Fibroblast of skin of abdomen (primary cell): ENCODE results near the gene TAOK3.

Experiments
- DNase-seq: peaks from one replicate; pipeline ENCODE4 v3.0.0-alpha.2; 2013

Gene TAOK3

DNA sequence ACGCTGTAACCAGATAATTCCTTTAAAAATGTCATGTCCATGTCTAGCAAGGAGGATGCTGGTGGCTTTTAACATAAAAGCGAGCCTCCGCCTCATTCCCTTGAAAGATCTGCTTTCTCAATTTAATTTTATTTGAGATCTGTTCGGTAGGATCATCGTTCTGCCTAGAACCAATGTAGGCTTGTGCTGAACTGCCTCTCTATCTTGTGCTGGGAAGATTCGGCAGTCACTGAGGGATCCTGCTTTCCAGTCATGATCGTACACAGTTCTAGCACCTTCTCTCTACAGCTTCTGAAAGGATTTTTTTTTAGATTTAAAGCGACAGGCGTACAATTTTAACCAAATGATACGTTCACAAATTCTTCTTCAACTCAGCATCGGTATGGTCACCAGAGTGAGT is 182.4 kb downstream of the TAOK3 start:
- DNase-seq, result peak; percentile 33

DNA sequence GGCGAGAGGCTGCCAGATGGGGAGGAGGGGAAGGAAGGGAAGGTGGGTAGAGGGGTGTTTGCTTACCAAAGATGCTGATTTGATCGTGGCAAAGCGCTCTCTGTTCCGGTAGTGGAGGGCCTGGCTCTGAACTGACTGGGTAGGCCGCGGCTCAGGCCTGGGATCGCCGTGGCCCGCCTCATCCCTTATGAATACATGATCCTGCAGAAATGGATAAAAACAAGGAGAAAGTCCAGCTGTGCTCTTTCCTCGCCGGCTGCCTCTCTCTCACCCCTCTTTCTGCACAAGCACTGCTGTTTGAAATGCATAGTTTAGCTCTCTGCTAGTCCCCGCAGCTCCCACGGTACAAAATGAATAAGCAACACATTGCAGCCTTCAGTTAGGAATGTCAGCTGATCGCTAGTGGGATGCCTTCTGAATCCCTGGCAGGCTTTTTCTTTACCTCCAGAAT is 182.9 kb downstream of the TAOK3 start:
- peak; percentile 58 for DNase-seq

DNA sequence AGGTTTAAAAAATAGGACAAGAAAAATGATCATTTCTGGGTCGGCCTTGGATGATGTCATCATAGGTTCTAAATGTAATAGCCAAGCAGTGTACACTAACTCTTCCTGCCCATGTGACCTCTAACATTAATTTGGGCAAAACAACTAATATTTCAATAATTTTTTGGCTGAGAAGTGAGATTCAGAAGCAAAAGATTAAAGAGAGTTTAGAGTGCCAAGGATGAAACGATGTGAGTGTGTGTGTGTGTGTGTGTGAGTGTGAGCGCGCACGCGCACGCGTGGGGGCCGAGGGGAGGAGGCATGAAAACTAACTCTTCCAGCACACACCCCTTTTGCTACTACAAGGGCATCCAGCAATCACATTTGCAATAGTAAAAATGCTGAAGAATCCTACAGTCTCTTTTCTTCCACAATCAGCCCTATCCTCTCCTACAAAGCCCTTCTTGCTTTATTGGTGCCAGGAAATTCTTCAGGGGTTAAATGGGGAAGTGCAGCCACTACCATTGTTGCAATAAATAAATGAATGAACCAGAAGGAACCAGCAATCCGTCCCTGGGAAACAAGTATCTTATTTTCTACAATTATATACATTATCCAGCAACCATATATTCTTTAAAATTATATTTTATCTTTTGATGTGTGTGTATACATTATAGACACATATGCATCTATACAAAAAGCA is 183.9 kb downstream of the TAOK3 start:
- DNase-seq, result peak; percentile 67

DNA sequence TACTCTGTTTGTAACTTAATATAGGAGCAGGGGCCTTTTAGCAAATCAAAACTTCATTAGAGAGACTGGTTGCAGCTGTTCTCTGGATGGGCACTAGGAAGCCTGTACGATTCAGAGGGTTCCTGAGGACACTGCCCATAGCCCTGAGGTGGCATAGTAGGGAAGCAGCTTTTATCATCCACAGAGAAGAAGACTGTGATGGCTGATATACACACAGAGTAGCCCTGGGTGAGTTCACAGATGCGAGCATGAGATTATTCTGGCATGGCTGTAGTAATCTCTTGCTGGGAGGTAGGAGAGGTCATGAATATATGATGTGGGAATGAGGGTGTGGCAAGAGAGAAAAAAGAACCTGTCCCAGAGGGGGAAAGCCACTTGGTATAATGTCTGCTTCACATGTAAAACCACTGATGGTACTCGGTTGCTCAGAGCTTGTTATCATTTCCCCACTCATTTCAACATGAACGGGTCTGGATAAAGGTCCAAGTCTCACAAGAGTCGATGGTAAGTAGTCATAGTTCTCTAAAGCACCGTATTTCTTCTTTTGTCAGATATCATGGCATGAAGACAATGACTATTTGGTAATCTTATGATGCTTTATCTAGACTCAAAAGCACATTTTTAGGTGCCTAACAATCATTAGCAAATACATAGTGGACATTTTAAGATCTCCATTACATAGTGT is 184.8 kb downstream of the TAOK3 start:
- no peak for DNase-seq

DNA sequence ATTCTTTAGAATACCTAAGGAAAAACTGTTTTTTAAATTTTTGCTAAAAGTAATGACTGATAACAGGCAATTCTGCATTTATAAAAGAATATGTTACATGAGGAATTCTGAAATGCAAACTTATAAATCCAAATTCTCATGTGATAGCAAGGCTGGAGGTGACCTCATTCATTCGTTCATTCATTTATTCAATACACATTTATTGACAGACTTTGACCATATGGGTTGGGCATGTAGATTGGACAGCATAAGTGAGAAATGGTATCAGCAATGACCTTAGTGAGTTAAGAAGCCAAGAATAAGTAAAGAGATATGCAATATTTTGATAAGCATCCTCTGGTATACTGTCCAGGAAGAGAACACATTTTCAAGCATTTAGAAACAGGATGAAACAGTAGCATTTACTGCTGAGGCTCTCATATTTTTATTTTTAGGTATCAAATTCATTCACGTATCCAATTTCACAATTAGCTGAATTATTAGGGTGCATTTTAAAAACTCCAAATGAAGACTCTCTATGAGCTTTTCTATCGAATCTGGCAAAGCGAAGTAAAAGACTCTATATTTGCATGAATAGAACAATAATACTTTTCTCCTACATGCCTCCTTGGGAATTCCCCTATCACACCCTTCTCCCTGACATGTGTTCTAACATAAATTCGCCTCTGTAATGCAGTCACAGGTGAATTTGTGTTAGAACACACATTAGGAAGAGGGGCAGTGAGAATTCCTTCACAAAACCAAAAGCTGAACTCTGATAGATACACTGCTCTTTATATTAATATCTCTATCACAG is 186.9 kb downstream of the TAOK3 start:
- no peak for DNase-seq

DNA sequence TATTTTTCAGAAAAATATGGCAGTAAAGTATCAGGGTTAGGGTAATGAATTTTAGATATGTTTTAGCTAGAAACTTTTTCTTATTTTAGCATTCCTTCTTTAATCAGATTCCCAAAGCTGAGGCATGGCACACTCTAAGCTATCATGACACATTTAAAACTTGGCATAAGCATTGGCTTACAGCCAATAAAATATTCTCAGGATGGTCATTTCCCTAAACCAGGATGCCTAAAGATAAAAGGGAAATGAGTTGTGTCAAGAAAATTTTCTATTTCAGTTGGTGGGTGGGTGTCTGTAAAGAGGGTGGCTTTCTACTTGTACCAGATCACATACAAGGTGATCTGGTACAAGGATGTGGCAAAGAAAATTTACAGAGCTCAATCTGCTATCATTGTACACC is 189.0 kb downstream of the TAOK3 start:
- DNase-seq, result no peak

DNA sequence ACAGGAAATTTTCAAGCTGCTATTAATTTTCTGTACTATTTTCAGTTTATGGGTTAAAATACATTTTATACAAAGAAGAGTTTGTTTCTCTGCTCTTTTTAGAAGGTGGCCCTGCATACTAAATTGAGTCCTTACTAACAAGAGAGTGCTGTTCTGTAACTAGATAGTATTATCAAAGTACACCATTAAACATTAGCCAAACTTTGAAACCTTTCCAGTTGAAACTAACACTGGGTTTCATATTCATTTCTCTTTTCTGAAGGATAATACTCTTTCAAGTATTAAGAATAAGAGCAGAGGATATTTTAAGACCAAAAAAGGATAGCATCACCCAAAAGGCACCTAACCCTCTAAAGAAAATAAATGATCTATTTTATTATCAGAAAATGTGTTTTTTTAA is 189.6 kb downstream of the TAOK3 start:
- DNase-seq, result no peak

DNA sequence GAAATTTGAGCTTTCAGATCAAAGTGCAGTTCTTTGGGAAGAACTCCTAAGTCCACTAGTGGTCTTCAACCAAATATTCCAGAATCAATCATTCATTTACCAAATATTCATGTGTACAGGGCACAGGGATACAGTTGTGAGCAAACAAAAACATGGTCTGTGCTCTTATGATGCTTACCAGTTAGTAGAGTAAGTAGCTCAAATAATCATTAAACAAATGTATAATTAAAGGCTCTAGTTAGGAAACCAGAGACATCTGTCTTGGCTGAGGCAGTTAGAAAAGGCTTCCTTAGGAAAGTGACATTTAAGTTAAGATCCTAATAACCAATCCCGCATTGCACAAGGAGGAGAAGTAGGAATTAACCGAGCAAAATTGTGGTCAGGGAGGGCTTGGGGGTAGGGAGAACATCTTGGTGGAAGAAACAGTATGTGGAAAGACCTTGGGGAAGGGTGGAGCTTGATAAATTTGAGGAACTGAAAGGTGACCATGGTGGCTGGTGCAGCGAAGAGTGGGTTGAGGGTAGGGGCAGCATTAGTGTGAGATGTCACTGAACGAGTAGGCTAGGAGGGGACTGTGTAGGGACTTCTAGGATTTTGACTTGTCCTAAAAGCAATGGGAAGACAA is 196.8 kb downstream of the TAOK3 start:
- no peak for DNase-seq

DNA sequence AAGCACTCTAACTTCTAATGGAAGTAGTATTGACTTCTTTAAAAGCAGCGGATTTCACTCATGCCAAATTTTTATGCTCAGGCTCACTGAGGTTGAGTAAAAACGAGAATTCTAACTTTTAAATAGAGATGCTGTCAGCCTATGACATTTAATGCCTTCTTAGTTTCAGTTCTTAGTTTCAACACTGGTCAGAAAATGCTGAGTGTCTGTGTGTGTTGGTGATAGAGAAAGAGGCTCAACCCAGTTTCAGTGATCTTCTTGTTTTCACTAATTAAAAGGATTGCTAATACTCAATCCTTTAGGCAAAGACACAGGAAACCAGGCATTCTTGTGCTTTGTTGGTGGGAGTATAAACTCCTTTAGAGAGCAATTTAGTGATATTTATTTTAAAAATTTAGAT is 205.8 kb downstream of the TAOK3 start:
- no peak for DNase-seq

DNA sequence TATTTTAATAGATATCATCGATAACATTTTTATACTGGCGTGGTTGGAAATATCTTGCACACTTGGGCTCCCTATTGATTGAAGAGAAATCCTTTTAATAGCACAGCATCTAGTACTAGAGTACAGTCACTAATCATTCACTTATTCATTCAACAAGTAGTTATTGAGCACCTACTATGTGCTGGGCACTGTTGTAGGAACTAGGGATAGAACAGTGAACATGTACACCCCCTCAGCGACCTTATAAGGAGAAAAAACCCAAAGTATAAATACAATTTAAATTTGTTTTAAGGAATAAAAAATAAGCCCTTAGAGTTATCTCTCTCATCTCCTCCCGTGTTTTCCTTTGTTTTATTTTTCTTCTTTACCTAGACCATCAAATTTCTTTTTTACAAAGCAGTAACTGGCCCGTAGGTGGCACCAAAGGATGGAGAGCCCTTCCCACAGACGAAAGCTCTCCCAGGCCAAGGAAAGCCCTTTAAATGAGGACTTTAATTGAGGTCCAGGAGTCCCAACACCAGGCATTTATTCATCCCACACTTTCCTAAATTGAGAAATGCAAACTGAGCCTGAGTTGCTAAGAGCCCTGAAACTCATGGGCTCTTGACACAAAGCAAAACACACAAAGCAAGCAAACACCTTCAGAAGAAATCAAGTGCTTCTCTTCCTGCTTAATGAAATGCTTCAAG is 207.8 kb downstream of the TAOK3 start:
- DNase-seq, result peak; percentile 9

DNA sequence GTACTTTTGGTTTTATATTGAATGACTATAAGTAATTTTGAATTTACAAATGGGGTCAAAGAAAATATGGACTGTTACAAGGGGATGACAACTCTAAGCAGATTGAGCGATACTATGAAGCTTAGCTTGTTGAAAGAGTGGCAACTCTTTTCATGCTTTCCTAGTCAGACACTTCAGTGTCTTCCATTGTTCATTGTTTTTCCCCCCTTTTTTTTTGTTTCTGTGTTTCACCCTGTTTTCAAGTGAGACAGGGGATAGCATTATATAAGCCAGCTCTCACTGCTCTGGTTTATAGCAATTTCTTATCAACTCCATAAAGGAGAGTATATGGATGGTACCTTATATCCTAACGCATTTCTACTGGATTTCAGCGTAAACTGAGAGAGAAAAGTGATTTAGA is 212.2 kb downstream of the TAOK3 start:
- no peak for DNase-seq

DNA sequence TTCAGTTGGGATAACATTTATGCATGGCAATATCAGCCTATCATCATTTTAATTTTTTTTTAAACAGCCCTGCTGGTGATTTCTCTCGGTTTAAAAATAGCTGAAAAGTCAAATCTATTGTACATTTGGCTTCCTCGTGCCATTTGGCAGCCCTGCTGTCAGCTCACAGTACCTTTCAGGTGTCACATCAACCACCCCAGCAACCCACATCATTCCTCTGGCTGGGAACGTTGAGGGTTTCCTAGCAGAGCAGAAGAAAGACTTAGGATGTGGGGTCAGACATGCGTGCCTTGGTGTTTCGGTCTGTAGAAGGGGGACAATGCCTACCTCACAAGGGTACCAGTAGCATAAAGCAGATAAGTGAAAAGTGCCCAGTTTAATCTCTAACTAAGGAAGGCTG is 221.0 kb downstream of the TAOK3 start:
- no peak for DNase-seq

DNA sequence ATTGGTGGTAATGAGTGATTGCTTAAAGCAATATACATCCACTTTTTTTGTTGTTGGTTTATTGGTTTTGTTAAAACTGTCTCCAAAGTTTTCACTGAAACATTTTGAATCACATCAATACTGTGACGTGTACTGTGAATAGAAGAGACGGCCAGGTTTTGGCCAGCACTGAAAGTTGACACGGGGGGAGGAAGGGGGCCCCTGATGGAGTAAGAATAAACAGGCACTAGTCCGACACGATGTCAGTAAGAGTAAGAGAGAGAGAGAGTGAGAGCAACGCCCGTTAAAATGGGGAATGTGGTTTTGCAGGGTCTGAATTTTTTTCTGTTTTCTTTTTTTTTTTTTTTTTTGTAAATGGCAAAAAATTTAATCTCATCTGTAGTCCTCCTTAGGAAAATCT is 222.1 kb downstream of the TAOK3 start:
- DNase-seq, result no peak

DNA sequence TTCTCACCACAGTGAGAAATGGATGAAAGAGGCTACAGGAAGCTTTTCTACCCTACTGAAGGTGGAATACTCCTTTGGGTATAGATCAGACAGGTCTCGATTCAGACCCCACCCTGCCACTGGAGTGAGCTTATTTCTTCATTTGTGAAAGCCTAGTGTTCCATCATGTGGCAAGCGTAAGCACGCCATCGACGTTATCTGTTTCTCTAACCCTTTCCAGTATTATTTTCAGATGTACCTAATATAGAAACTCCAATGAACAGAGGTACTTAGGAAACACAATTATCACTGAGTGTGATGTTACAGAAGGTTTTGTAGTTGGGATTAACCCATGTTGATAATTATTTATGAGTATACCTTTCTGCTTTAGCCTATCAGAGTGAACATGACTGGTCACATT is 224.4 kb downstream of the TAOK3 start:
- no peak for DNase-seq

DNA sequence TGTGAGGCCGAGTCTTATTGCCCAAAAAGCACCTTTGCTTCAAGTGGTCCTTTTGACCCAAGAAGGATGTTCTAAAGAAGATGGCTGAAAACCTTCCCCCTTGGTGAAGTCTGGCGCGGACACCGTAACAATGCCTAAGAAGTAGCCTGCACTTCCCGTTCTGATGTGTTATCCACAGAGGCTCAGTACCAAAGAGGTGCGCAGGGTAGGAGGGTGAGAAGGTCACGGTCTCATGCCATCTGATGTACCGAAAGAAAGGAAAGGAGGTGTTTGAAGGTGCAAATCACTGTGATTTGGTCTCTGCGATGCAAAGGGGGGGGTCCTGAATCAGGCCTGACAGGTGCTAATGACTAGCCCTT is 226.9 kb downstream of the TAOK3 start:
- DNase-seq, result no peak

DNA sequence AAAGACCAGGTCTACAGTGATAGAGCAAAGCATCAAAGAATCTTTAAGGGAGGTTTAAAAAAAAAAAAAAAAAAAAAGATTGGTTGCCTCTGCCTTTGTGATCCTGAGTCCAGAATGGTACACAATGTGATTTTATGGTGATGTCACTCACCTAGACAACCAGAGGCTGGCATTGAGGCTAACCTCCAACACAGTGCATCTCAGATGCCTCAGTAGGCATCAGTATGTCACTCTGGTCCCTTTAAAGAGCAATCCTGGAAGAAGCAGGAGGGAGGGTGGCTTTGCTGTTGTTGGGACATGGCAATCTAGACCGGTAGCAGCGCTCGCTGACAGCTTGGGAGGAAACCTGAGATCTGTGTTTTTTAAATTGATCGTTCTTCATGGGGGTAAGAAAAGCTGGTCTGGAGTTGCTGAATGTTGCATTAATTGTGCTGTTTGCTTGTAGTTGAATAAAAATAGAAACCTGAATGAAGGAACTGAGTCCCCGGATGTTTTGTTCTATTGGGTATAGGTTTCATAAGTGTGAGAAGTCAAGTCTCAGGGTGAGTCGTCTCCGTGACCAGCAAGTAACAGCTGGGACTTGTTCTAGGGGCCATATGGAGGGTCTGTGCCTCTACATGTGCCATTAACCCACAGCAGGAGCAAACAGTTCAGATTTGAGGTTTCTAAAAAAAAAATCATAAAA is 227.5 kb downstream of the TAOK3 start:
- DNase-seq, result no peak

DNA sequence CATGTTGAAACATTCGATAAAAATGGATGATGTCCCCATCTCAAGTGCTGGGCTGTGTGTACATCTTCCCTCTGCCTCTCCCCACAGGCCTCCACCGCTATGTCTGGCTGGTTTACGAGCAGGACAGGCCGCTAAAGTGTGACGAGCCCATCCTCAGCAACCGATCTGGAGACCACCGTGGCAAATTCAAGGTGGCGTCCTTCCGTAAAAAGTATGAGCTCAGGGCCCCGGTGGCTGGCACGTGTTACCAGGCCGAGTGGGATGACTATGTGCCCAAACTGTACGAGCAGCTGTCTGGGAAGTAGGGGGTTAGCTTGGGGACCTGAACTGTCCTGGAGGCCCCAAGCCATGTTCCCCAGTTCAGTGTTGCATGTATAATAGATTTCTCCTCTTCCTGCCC is 228.2 kb downstream of the TAOK3 start:
- no peak for DNase-seq

DNA sequence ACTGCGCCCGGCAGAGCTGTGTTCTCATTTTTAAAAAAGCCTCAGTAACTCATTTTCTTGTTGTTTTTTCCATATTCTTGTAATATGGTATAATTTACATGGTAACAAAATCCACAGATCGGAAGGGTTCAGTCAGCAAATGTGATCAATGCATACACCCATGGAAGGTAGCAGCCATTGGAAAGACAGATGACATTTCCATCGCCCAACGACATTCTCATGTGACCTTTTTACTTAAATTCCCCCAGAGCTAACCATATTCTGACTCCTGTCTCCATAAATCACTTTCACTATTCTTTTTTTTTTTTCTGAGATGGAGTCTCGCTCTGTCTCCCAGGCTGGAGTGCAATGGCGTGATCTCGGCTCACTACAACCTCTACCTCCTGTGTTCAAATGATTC is 231.9 kb downstream of the TAOK3 start:
- no peak for DNase-seq

DNA sequence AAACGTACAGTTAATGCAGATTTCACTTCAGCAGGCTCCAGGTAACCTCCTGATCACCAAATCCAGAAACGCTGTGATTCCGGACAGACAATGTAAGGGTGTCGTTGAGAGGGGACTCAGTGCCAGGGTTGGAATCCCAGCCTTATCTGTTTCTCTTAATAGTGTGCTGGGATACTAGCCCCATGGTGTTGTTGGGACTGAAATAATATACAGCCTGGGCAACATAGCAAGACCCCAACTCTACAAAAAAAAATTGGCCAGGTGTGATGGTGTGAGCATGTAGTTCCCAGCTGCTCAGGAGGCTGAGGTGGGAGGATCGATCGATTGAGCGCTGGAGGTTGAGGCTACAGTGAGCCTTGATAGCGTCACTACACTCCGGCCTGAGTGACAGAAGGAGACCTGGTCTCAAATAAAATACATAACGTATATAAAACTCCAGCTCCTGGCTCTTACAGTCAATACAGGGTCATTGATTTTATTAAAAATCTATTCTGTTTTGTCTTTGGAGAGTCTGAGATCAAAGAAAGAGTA is 235.5 kb downstream of the TAOK3 start:
- no peak for DNase-seq

DNA sequence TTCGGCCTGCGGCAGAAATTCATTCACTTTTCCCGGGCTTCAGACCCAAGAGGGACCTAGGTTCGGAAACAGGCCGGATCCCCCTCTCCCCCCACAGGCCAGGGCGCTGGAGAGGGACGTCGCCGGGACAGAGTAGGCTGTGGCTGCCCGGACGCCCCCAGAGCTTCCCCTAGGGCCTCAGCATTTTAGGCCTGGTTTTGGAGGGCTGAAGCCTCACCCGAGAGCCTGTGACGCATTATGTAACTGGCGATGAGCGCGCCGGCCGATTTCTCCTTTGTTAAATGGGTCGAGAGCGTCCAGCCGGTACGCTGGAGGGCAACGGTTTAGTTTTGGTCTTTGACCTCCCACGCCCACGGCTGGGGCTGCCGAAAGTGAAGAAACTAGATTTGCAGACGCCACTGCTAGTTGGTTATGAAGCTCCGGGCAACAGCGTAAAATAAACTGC is 236.1 kb downstream of the TAOK3 start:
- DNase-seq, result peak; percentile 28

DNA sequence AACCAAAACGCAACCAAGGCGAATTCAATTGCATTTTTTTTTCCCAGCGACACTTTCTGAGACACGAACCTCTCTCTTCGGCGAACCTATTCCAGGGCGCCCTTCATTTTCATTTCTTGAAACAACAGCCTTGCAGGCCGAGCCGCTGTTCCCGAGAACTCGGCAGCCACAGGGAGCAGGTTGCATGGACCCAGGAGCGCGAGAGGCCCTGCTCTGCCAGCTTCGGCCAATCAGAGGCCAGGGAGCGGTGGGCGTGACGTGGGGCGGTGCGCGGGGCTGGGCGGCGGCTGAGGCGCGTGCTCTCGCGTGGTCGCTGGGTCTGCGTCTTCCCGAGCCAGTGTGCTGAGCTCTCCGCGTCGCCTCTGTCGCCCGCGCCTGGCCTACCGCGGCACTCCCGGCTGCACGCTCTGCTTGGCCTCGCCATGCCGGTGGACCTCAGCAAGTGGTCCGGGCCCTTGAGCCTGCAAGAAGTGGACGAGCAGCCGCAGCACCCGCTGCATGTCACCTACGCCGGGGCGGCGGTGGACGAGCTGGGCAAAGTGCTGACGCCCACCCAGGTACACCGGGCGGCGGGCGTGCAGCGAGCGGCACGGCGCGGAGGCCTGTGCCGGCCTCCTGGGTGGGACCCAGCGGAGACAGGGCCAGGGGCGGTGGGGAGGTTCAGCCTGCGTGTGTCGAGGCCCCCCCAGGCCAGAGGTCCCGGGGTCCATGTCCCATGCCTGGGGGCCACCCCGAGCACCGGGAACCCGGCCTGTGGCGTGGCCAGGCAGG is 236.7 kb downstream of the TAOK3 start, which contains the start of gene PEBP1:
Gene PEBP1 (plus strand): TSS at position 337 of the 771 bp plus-strand sequence. CDS start 86 bp downstream, at position 423.
- DNase-seq, result peak; percentile 89
